H9 (cell line): ENCODE results near the gene EBF4. TPM values are rescaled to one million over a fixed set of nuclear protein-coding genes. Genes with fewer than 3 reads are reported as not detected.

Source experiments
- DNase-seq: peaks from one replicate; pipeline ENCODE4 v3.0.0-alpha.2; 2017
- H2AFZ ChIP-seq: one replicate; pipeline ENCODE4 v1.6.1; 2013; ENCODE audit warnings: mild to moderate bottlenecking, low read length, control low read depth, moderate library complexity
- H2AK5ac ChIP-seq: 2 replicates; pipeline ENCODE4 v1.6.1; 2013; ENCODE audit warnings: low read length, control low read depth, mixed read lengths; ENCODE audit not compliant: insufficient read length
- H2BK120ac ChIP-seq: one replicate; pipeline ENCODE4 v1.6.1; 2013; ENCODE audit warnings: low read depth, mild to moderate bottlenecking, low read length, control low read depth, inconsistent platforms; ENCODE audit not compliant: poor library complexity, severe bottlenecking
- H2BK12ac ChIP-seq: 2 replicates; pipeline ENCODE4 v1.6.1; 2013; ENCODE audit warnings: low read length, control low read depth, mixed read lengths, low read depth; ENCODE audit not compliant: insufficient read length
- H2BK15ac ChIP-seq: 2 replicates; pipeline ENCODE4 v1.6.1; 2013; ENCODE audit warnings: low read depth, low read length, control low read depth
- H2BK20ac ChIP-seq: one replicate; pipeline ENCODE4 v1.6.1; 2013; ENCODE audit warnings: low read depth, mild to moderate bottlenecking, low read length, control low read depth, inconsistent platforms; ENCODE audit not compliant: poor library complexity, severe bottlenecking
- H2BK5ac ChIP-seq: 2 replicates; pipeline ENCODE4 v1.6.1; 2013; ENCODE audit warnings: low read length, control low read depth, mixed read lengths; ENCODE audit not compliant: insufficient read length
- H3K14ac ChIP-seq: 2 replicates; pipeline ENCODE4 v1.6.1; 2013; ENCODE audit warnings: low read length, control low read depth; ENCODE audit not compliant: insufficient read depth
- H3K18ac ChIP-seq: 2 replicates; pipeline ENCODE4 v1.6.1; 2013; ENCODE audit warnings: low read depth, mild to moderate bottlenecking, mixed read lengths, low read length, control low read depth; ENCODE audit not compliant: insufficient read length
- H3K23ac ChIP-seq: 2 replicates; pipeline ENCODE4 v1.6.1; 2013; ENCODE audit warnings: low read length, control low read depth, mixed read lengths, low read depth; ENCODE audit not compliant: insufficient read length
- H3K23me2 ChIP-seq: 2 replicates; pipeline ENCODE4 v1.6.1; 2013; ENCODE audit warnings: low read depth, mild to moderate bottlenecking, mixed read lengths, low read length, control low read depth; ENCODE audit not compliant: insufficient read length, poor library complexity, severe bottlenecking
- H3K27ac ChIP-seq: 2 replicates; pipeline ENCODE4 v1.5.1; 2013; ENCODE audit warnings: low read length, control low read depth, mixed read lengths, low read depth; ENCODE audit not compliant: insufficient read length
- H3K27me3 ChIP-seq: 2 replicates; pipeline ENCODE4 v1.6.1; 2013; ENCODE audit warnings: low read length, control low read depth, inconsistent platforms; ENCODE audit not compliant: insufficient read depth
- H3K4ac ChIP-seq: 2 replicates; pipeline ENCODE4 v1.6.1; 2013; ENCODE audit warnings: low read depth, mild to moderate bottlenecking, control low read depth, inconsistent platforms, low read length, moderate library complexity
- H3K4me1 ChIP-seq: 2 replicates; pipeline ENCODE4 v1.6.1; 2013; ENCODE audit warnings: low read length, control low read depth, inconsistent platforms; ENCODE audit not compliant: insufficient read depth
- H3K4me2 ChIP-seq: 2 replicates; pipeline ENCODE4 v1.6.1; 2013; ENCODE audit warnings: low read length, control low read depth, mixed read lengths; ENCODE audit not compliant: insufficient read length, insufficient read depth
- H3K56ac ChIP-seq: 2 replicates; pipeline ENCODE4 v1.6.1; 2013; ENCODE audit warnings: low read depth, mild to moderate bottlenecking, mixed read lengths, low read length, control low read depth; ENCODE audit not compliant: insufficient read length
- H3K79me1 ChIP-seq: 2 replicates; pipeline ENCODE4 v1.6.1; 2013; ENCODE audit warnings: low read depth, mild to moderate bottlenecking, moderate library complexity, low read length, control low read depth, inconsistent platforms; ENCODE audit not compliant: insufficient read depth, poor library complexity, severe bottlenecking
- H3K79me2 ChIP-seq: 2 replicates; pipeline ENCODE4 v1.6.1; 2013; ENCODE audit warnings: low read length, control low read depth, inconsistent platforms; ENCODE audit not compliant: insufficient read depth
- H3K9ac ChIP-seq: 2 replicates; pipeline ENCODE4 v1.6.1; 2013; ENCODE audit warnings: low read length, control low read depth, mixed read lengths; ENCODE audit not compliant: insufficient read length; ENCODE audit errors: extremely low read depth
- H3K9me3 ChIP-seq: one replicate; pipeline ENCODE4 v1.6.1; 2013; ENCODE audit warnings: low read depth, low read length, inconsistent platforms; ENCODE audit not compliant: control insufficient read depth
- H3T11ph ChIP-seq: one replicate; pipeline ENCODE4 v1.6.1; 2013; ENCODE audit warnings: mild to moderate bottlenecking, low read length, control low read depth, inconsistent platforms
- H4K20me1 ChIP-seq: one replicate; pipeline ENCODE4 v1.6.1; 2013; ENCODE audit not compliant: control insufficient read depth, insufficient read length, insufficient read depth
- H4K5ac ChIP-seq: 2 replicates; pipeline ENCODE4 v1.6.1; 2013; ENCODE audit warnings: low read depth, mild to moderate bottlenecking, mixed read lengths, low read length, control low read depth; ENCODE audit not compliant: insufficient read length
- H4K8ac ChIP-seq: replicated peaks from 2 replicates; pipeline ENCODE4 v1.6.1; 2013; ENCODE audit warnings: low read length, control low read depth, mixed read lengths, low read depth; ENCODE audit not compliant: insufficient read length
- H4K91ac ChIP-seq: 2 replicates; pipeline ENCODE4 v1.6.1; 2013; ENCODE audit warnings: low read depth, mild to moderate bottlenecking, moderate library complexity, mixed read lengths, low read length, control low read depth; ENCODE audit not compliant: insufficient read length
- H3K27ac Mint-ChIP-seq, 3 experiments: 2 replicates in 2 of 3; 3 replicates in 1 of 3; pipeline ENCODE4 v1.8.0; 2020 to 2021; ENCODE audit warnings: mixed read lengths in 3 of 3, mild to moderate bottlenecking in 1 of 3, moderate library complexity in 1 of 3
- H3K27me3 Mint-ChIP-seq: 2 replicates; pipeline ENCODE4 v1.8.0; 2021; ENCODE audit warnings: low read depth, mild to moderate bottlenecking, moderate library complexity, mixed read lengths
- H3K36me3 Mint-ChIP-seq, 3 experiments: 2 replicates in 2 of 3; 3 replicates in 1 of 3; pipeline ENCODE4 v1.8.0; 2020 to 2021; ENCODE audit warnings: low read depth in 3 of 3, mixed read lengths in 3 of 3; ENCODE audit not compliant: insufficient read depth in 1 of 3
- H3K4me1 Mint-ChIP-seq, 2 experiments: 2 replicates each; pipeline ENCODE4 v1.8.0; 2020; ENCODE audit warnings: mixed read lengths in 2 of 2
- H3K4me3 Mint-ChIP-seq, 2 experiments: 2 replicates in 1 of 2; 3 replicates in 1 of 2; pipeline ENCODE4 v1.8.0; 2020 to 2021; ENCODE audit warnings: mild to moderate bottlenecking in 2 of 2, mixed read lengths in 2 of 2, moderate library complexity in 1 of 2
- H3K9me3 Mint-ChIP-seq, 2 experiments: 2 replicates in 1 of 2; 3 replicates in 1 of 2; pipeline ENCODE4 v1.8.0; 2020; ENCODE audit warnings: mild to moderate bottlenecking in 2 of 2, mixed read lengths in 2 of 2, moderate library complexity in 1 of 2
- CTCF ChIP-seq: fragments of 200-600 bp; sonication (generic); conservative IDR thresholded peaks from 3 replicates; pipeline ENCODE4 v1.8.0; 2021; ENCODE audit warnings: antibody characterized with exemption, mild to moderate bottlenecking
- WGBS: extraction: QIAGEN DNeasy Blood & Tissue Kit; methylation state at CpG from one replicate; pipeline ENCODE4 v1.1.7; 2013; ENCODE audit warnings: missing lambda C conversion rate, low lambda C conversion rate, mixed read lengths; ENCODE audit not compliant: insufficient read length; ENCODE audit errors: extremely low coverage; 5-methylcytosine and 5-hydroxymethylcytosine counted together
- total RNA-seq: library from RNA; stranded (reverse); gene quantifications from 2 replicates; pipeline ENCODE4 v1.2.1, GENCODE V29; 2021

Gene EBF4
- total RNA-seq, 1 experiment from 2014 or later: 3.9 TPM

- no CpG with 5 or more reads among the region's 1 CpG for WGBS
- no peaks in the 10 kb centered on the region for H3K4me1 ChIP-seq
- H3K56ac ChIP-seq: no peak overlapping the region
- no peaks in the 10 kb centered on the region for H3K27me3 ChIP-seq
- H2BK120ac ChIP-seq: no peak overlapping the region
- H3K14ac ChIP-seq: no peak overlapping the region
- no peak overlapping the region for H3T11ph ChIP-seq
- DNase-seq: no peak
- Mint-ChIP-seq H3K9me3 (no peaks in the 10 kb centered on the region), H3K36me3 (no peaks in the 10 kb centered on the region), H3K4me3 (no peak overlapping the region), H3K27ac (peak overlapping the region in 1 of 3 experiments; percentile 77; a peak in 1 of 7 replicates), H3K27me3 (peaks cover 18% of the 10 kb centered on the region), H3K4me1 (no peaks in the 10 kb centered on the region)
- H2BK12ac ChIP-seq: no peak overlapping the region
- no peaks in the 10 kb centered on the region for H4K20me1 ChIP-seq
- no peak overlapping the region for H3K4ac ChIP-seq
- no peak overlapping the region for H4K5ac ChIP-seq
- H4K91ac ChIP-seq: no peak overlapping the region
- H2BK20ac ChIP-seq: no peak overlapping the region
- H2AFZ ChIP-seq: no peak overlapping the region
- no peak overlapping the region for H2BK5ac ChIP-seq
- H3K18ac ChIP-seq: no peak overlapping the region
- H3K79me1 ChIP-seq: no peaks in the 10 kb centered on the region
- no peak overlapping the region for H4K8ac ChIP-seq
- no peak overlapping the region for H2AK5ac ChIP-seq
- no peaks in the 10 kb centered on the region for H3K9me3 ChIP-seq
- no peak overlapping the region for H3K27ac ChIP-seq
- H3K9ac ChIP-seq: no peak overlapping the region
- no peak for TF ChIP-seq CTCF
- no peak overlapping the region for H2BK15ac ChIP-seq
- no peaks in the 10 kb centered on the region for H3K79me2 ChIP-seq
- no peak overlapping the region for H3K4me2 ChIP-seq
- H3K23ac ChIP-seq: no peak overlapping the region
- H3K23me2 ChIP-seq: no peaks in the 10 kb centered on the region
Observed at GRCh38 chr20:2643708-2644107, 48.9 kb upstream of the EBF4 start.
